Tibial nerve (tissue), 4 donors: ENCODE results near the gene MUC5AC. TPM values are rescaled to one million over a fixed set of nuclear protein-coding genes. Genes with fewer than 3 reads are reported as not detected.
"Not testable (repeated sequence)": the region's sequence is repeated elsewhere in the genome, so short reads cannot be mapped to it uniquely, and the experiment has no call there.

Experiments used
- DNase-seq, 2 donors: peaks; one replicate each; pipeline ENCODE4 v3.0.0-alpha.2; 2019; ENCODE audit warnings: low spot score in 2 of 2
- H3K27ac ChIP-seq, 4 donors: fragments of 200-600 bp; sonication (generic) in 3 of 4; one replicate each; pipeline ENCODE4 v1.5.1; 2017 to 2019; ENCODE audit warnings: mild to moderate bottlenecking in 1 of 4
- H3K27me3 ChIP-seq, 2 donors: fragments of 200-600 bp; sonication (generic) in 1 of 2; one replicate each; pipeline versions ENCODE4 v1.5.1 to v1.6.0; 2017 to 2019
- H3K36me3 ChIP-seq, 3 donors: fragments of 200-600 bp; sonication (generic); one replicate each; pipeline ENCODE4 v1.5.1; 2018 to 2019
- H3K4me1 ChIP-seq, 4 donors: fragments of 200-600 bp; sonication (generic) in 3 of 4; one replicate each; pipeline ENCODE4 v1.5.1; 2017 to 2019
- H3K4me3 ChIP-seq, 4 donors: fragments of 200-600 bp; sonication (generic) in 3 of 4; one replicate each; pipeline ENCODE4 v1.5.1; 2017 to 2019; ENCODE audit warnings: mild to moderate bottlenecking in 1 of 4, moderate library complexity in 1 of 4
- H3K9me3 ChIP-seq, 4 donors: fragments of 200-600 bp; sonication (generic) in 3 of 4; one replicate each; pipeline ENCODE4 v1.5.1; 2017 to 2019
- EP300 ChIP-seq, 2 donors: sonication (generic); formaldehyde crosslinking; IDR thresholded peaks; one replicate each; pipeline ENCODE4 v1.6.1; 2017; ENCODE audit warnings: antibody characterized with exemption in 2 of 2, mild to moderate bottlenecking in 1 of 2
- POLR2A ChIP-seq, 2 donors: fragments of 450-650 bp; IDR thresholded peaks; one replicate each; pipeline ENCODE4 v1.6.1; 2017; ENCODE audit warnings: antibody characterized with exemption in 2 of 2, mild to moderate bottlenecking in 2 of 2, moderate library complexity in 2 of 2
- WGBS, 2 donors: methylation state at CpG; one replicate each; pipeline ENCODE4 v1.1.5; 2018; 5-methylcytosine and 5-hydroxymethylcytosine counted together
- total RNA-seq, 4 donors: library from RNA; depleted of rRNA; stranded (reverse); fragments of >200 nt; gene quantifications; one replicate each; pipeline ENCODE4 v1.1.0, GENCODE V29; 2016
- TF ChIP-seq, protein P1 (sequence below), 5 experiments: fragments of 200-600 bp in 3 of 5; fragments of 450-650 bp in 2 of 5; sonication (generic) in 3 of 5; IDR thresholded peaks; one replicate each; pipeline ENCODE4 v1.5.1; 2016 to 2019; ENCODE audit warnings: antibody characterized with exemption in 5 of 5, mild to moderate bottlenecking in 3 of 5, moderate library complexity in 2 of 5

The MUC5AC gene
- total RNA-seq, 4 donors from 2014 or later = not detected

DNA sequence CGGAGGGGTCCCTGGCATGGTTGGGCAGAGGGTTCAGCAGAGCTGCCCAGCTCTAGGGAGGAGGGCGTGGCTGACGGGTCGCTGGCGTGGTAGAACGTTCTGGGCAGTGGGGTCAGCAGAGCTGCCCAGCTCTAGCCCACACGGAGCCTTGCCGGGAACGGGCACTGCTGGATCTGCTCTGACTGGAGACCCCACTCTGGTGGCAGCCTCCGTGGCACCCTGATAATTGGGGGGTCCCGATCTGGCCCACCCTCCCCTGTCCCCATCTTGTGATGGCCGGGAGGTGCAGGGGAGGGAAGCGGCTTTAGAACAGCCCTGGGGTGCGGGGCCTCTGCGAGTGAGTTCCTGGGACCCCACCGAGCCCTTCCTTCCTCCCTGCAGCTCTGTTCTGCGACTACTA, 21.9 kb downstream of the MUC5AC start:
- no peaks in the 10 kb centered on the region for H3K9me3 ChIP-seq
- WGBS, 2 donors = 74 to 88% methylated on average over 14 to 16 of the region's 17 CpGs
- H3K4me1 ChIP-seq = no peaks in the 10 kb centered on the region
- H3K27ac ChIP-seq = no peak overlapping the region
- no peaks in the 10 kb centered on the region for H3K36me3 ChIP-seq
- TF ChIP-seq, protein P1, sequence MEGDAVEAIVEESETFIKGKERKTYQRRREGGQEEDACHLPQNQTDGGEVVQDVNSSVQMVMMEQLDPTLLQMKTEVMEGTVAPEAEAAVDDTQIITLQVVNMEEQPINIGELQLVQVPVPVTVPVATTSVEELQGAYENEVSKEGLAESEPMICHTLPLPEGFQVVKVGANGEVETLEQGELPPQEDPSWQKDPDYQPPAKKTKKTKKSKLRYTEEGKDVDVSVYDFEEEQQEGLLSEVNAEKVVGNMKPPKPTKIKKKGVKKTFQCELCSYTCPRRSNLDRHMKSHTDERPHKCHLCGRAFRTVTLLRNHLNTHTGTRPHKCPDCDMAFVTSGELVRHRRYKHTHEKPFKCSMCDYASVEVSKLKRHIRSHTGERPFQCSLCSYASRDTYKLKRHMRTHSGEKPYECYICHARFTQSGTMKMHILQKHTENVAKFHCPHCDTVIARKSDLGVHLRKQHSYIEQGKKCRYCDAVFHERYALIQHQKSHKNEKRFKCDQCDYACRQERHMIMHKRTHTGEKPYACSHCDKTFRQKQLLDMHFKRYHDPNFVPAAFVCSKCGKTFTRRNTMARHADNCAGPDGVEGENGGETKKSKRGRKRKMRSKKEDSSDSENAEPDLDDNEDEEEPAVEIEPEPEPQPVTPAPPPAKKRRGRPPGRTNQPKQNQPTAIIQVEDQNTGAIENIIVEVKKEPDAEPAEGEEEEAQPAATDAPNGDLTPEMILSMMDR (IDR thresholded peaks at IDR 0.05) = no peak
- no peak for TF ChIP-seq POLR2A (IDR thresholded peaks at IDR 0.05)
- TF ChIP-seq EP300 (IDR thresholded peaks at IDR 0.05) = no peak
- H3K4me3 ChIP-seq = no peak overlapping the region
- no peaks in the 10 kb centered on the region for H3K27me3 ChIP-seq
- DNase-seq = no peak

DNA sequence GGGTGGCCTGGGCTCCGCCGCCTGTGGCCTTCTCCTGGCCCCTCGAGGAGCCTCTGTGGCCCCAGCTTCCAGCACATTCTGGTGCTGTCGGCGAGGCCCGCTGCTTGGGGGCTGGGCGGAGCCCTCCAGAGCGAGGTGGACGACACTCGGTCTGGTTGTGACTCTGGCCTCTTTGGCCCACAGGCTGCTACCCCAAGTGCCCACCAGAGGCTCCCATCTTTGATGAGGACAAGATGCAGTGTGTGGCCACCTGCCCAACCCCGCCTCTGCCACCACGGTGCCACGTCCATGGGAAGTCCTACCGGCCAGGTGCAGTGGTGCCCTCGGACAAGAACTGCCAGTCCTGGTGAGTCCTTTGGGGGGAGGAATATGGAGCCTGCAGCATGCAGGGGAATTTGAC, 22.4 kb downstream of the MUC5AC start:
- Histone ChIP-seq H3K4me3 (no peak overlapping the region), H3K4me1 (no peaks in the 10 kb centered on the region), H3K27me3 (no peaks in the 10 kb centered on the region), H3K9me3 (no peaks in the 10 kb centered on the region), H3K27ac (no peak overlapping the region), H3K36me3 (no peaks in the 10 kb centered on the region)
- TF ChIP-seq, protein P1 (IDR thresholded peaks at IDR 0.05) = no peak
- TF ChIP-seq EP300 (IDR thresholded peaks at IDR 0.05) (no peak), POLR2A (IDR thresholded peaks at IDR 0.05) (no peak)
- WGBS, 2 donors = 79 to 88% methylated on average over 5 to 15 of the region's 15 CpGs
- no peak for DNase-seq

DNA sequence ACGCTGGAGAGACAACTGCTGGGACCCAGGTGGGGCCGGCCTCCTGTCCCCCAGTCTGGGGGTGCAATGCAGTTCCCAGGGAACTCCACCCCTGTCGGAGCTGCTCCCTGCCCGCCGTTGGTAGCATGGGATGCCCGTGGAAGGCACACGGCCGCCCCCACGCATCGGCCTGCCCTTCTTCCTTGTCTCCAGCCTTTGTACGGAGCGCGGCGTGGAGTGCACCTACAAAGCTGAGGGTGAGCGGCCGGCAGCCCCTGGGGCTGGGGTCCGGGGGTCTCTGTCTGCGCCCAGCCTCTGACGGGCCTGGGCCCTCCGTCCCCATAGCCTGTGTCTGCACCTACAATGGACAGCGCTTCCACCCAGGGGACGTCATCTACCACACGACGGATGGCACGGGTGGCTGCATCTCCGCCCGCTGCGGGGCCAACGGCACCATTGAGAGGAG, 23.2 kb downstream of the MUC5AC start:
- WGBS, 2 donors = 83 to 89% methylated on average over 13 to 29 of the region's 29 CpGs
- H3K4me3 ChIP-seq = no peak overlapping the region
- H3K9me3 ChIP-seq = no peaks in the 10 kb centered on the region
- TF ChIP-seq POLR2A (IDR thresholded peaks at IDR 0.05) (no peak), EP300 (IDR thresholded peaks at IDR 0.05) (no peak)
- TF ChIP-seq, protein P1 (IDR thresholded peaks at IDR 0.05) = no peak
- H3K4me1 ChIP-seq = no peaks in the 10 kb centered on the region
- H3K27me3 ChIP-seq = no peaks in the 10 kb centered on the region
- DNase-seq = no peak
- no peaks in the 10 kb centered on the region for H3K36me3 ChIP-seq
- no peak overlapping the region for H3K27ac ChIP-seq

DNA sequence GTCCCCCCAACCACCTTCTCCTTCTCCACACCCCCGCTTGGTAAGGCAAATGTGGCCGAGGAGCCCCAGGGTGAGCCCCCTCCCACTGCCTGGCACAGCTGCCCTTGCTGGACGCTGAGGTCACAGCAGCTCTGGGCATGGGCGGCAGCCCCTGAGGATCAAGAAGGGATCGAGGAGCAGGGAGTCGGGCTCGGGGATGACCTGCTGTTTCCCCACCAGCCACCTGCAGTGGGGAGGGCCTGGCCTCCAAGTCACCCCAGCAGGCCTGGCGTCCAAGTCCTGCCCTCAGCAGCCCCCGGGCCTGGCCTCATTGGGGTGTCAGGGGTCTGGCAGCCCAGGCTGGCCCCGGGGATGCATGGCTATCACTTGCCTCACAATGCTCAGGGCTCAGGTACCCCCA, 23.7 kb downstream of the MUC5AC start:
- H3K36me3 ChIP-seq = no peaks in the 10 kb centered on the region
- no peak overlapping the region for H3K4me3 ChIP-seq
- TF ChIP-seq, protein P1 (IDR thresholded peaks at IDR 0.05) = no peak
- TF ChIP-seq POLR2A (IDR thresholded peaks at IDR 0.05) = no peak
- TF ChIP-seq EP300 (IDR thresholded peaks at IDR 0.05) = no peak
- DNase-seq = no peak
- H3K27me3 ChIP-seq = no peaks in the 10 kb centered on the region
- no peak overlapping the region for H3K27ac ChIP-seq
- H3K4me1 ChIP-seq = no peaks in the 10 kb centered on the region
- H3K9me3 ChIP-seq = no peaks in the 10 kb centered on the region
- 63 to 71% methylated on average over 9 to 10 of the region's 10 CpGs for WGBS, 2 donors

DNA sequence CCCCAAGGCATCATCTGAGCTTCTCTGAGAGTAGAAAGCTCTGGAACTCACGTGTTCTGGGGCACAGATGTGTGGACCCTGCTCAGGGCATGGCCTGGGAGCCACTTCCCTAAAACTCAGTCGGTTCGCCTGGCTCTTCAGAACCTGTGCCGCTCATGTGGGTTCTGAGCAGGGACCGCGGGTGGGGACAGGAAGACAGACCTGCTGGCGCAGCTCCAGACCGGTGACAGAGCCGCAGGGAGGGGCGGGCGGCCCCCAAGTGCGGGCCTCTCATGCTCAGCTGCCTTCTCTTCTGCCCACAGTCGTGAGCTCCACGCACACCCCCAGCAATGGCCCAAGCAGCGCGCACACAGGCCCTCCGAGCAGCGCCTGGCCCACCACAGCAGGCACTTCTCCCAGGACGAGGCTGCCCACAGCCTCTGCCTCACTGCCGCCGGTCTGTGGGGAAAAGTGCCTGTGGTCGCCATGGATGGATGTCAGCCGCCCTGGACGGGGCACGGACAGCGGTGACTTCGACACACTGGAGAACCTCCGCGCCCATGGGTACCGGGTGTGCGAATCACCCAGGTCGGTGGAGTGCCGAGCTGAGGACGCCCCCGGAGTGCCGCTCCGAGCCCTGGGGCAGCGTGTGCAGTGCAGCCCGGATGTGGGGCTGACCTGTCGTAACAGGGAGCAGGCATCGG, 24.2 kb downstream of the MUC5AC start:
- Histone ChIP-seq H3K36me3 (no peaks in the 10 kb centered on the region), H3K27me3 (no peaks in the 10 kb centered on the region), H3K27ac (no peak overlapping the region), H3K4me1 (no peaks in the 10 kb centered on the region), H3K9me3 (no peaks in the 10 kb centered on the region), H3K4me3 (no peak overlapping the region)
- no peak for TF ChIP-seq POLR2A (IDR thresholded peaks at IDR 0.05)
- TF ChIP-seq, protein P1 (IDR thresholded peaks at IDR 0.05) = no peak
- TF ChIP-seq EP300 (IDR thresholded peaks at IDR 0.05) = no peak
- DNase-seq = no peak
- WGBS, 2 donors = 88 to 89% methylated on average over 36 to 38 of the region's 41 CpGs

DNA sequence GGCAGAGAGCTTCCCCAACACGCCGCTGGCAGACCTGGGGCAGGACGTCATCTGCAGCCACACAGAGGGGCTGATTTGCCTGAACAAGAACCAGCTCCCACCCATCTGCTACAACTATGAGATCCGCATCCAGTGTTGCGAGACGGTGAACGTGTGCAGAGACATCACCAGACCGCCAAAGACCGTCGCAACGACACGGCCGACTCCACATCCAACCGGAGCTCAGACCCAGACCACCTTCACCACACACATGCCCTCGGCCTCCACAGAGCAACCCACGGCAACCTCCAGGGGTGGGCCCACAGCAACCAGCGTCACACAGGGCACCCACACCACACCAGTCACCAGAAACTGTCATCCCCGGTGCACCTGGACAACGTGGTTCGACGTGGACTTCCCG, 26.4 kb downstream of the MUC5AC start:
- H3K4me3 ChIP-seq, DNase-seq, H3K9me3 ChIP-seq, H3K27ac ChIP-seq, H3K36me3 ChIP-seq, H3K4me1 ChIP-seq, H3K27me3 ChIP-seq: not testable (repeated sequence)
- WGBS, 2 donors = 90 to 92% methylated on average over 8 to 15 of the region's 22 CpGs

DNA sequence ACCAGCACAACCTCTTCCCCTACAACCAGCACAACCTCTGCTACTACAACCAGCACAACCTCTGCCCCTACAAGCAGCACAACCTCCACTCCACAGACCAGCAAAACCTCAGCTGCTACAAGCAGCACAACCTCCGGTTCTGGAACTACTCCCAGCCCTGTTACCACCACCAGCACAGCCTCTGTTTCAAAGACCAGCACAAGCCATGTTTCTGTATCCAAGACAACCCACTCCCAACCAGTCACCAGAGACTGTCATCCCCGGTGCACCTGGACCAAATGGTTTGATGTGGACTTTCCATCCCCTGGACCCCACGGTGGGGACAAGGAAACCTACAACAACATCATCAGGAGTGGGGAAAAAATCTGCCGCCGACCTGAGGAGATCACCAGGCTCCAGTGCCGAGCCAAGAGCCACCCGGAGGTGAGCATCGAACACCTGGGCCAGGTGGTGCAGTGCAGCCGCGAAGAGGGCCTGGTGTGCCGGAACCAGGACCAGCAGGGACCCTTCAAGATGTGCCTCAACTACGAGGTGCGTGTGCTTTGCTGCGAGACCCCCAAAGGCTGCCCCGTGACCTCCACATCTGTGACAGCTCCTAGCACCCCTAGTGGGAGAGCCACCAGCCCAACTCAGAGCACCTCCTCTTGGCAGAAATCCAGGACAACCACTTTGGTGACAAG, 30.8 kb downstream of the MUC5AC start:
- not testable (repeated sequence) for H3K9me3 ChIP-seq, H3K27ac ChIP-seq, H3K4me3 ChIP-seq, H3K4me1 ChIP-seq, DNase-seq, H3K36me3 ChIP-seq
- peaks cover 0 to 16% of the 10 kb centered on the region in 2 donors for H3K27me3 ChIP-seq
- 79 to 88% methylated on average over 9 to 12 of the region's 15 CpGs for WGBS, 2 donors

DNA sequence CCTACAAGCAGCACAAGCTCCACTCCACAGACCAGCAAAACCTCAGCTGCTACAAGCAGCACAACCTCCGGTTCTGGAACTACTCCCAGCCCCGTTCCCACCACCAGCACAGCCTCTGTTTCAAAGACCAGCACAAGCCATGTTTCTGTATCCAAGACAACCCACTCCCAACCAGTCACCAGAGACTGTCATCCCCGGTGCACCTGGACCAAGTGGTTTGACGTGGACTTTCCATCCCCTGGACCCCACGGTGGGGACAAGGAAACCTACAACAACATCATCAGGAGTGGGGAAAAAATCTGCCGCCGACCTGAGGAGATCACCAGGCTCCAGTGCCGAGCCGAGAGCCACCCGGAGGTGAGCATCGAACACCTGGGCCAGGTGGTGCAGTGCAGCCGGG, 32.1 kb downstream of the MUC5AC start:
- not testable (repeated sequence) for H3K27ac ChIP-seq, DNase-seq, H3K4me3 ChIP-seq, H3K9me3 ChIP-seq, H3K36me3 ChIP-seq, H3K4me1 ChIP-seq
- peaks cover 0 to 16% of the 10 kb centered on the region in 2 donors for H3K27me3 ChIP-seq
- WGBS, 2 donors = 66 to 75% methylated on average over 5 to 8 of the region's 12 CpGs
